T-helper 1 cell treated with Interleukin-12 subunit alpha and Interleukin-12 subunit beta and Interleukin-4 antibody, amounts not matched to agents 30 μg/mL and 1 μg/mL, for 36 hours (primary cell): ENCODE data around the gene SLC28A2.
"Not testable (repeated sequence)": the region's sequence is repeated elsewhere in the genome, so short reads cannot be mapped to it uniquely, and the experiment has no call there.

Experiments
- H3K27ac Mint-ChIP-seq: one replicate; pipeline ENCODE4 v1.8.0; 2021; ENCODE audit warnings: mild to moderate bottlenecking, mixed read lengths
- H3K27me3 Mint-ChIP-seq: one replicate; pipeline ENCODE4 v1.8.0; 2021; ENCODE audit warnings: low read depth, mixed read lengths
- H3K36me3 Mint-ChIP-seq: one replicate; pipeline ENCODE4 v1.8.0; 2021; ENCODE audit warnings: low read depth, mixed read lengths
- H3K4me1 Mint-ChIP-seq: one replicate; pipeline ENCODE4 v1.8.0; 2021; ENCODE audit warnings: low read depth, mixed read lengths
- H3K4me3 Mint-ChIP-seq: one replicate; pipeline ENCODE4 v1.8.0; 2021; ENCODE audit warnings: mild to moderate bottlenecking, moderate library complexity, mixed read lengths
- H3K9me3 Mint-ChIP-seq: one replicate; pipeline ENCODE4 v1.8.0; 2021; ENCODE audit warnings: mixed read lengths

SLC28A2 gene

GRCh38 chr15:45251888-45252287, at the start of gene SLC28A2:
Gene SLC28A2 (plus strand): TSS chr15:45252234. CDS start chr15:45253216, 982 bp downstream.
- peaks cover 3% of the 10 kb centered on the region for H3K9me3 Mint-ChIP-seq

GRCh38 chr15:45203182-45203581, 48.9 kb upstream of the SLC28A2 start:
- Mint-ChIP-seq H3K36me3 (no peaks in the 10 kb centered on the region), H3K27ac (no peak overlapping the region), H3K27me3 (peaks cover 15% of the 10 kb centered on the region), H3K9me3 (no peaks in the 10 kb centered on the region), H3K4me1 (peaks cover 15% of the 10 kb centered on the region), H3K4me3 (no peak overlapping the region)

More at GRCh38 chr15:45251888-45252287, at the start of gene SLC28A2:
- Mint-ChIP-seq H3K4me3 (no peak within 1 kb of the TSS), H3K4me1 (no peaks in the 10 kb centered on the region), H3K27ac (no peak within 1 kb of the TSS), H3K36me3 (no peaks in the 10 kb centered on the region), H3K27me3 (no peaks in the 10 kb centered on the region)

GRCh38 chr15:45205192-45205591, 46.8 kb upstream of the SLC28A2 start:
- Mint-ChIP-seq H3K9me3 (no peaks in the 10 kb centered on the region), H3K4me1 (peaks cover 6% of the 10 kb centered on the region), H3K36me3 (no peaks in the 10 kb centered on the region), H3K27me3 (peaks cover 15% of the 10 kb centered on the region), H3K27ac (no peak overlapping the region), H3K4me3 (no peak overlapping the region)

- Mint-ChIP-seq H3K27me3 (peaks cover 6% of the 10 kb centered on the region), H3K27ac (no peak overlapping the region), H3K4me1 (no peaks in the 10 kb centered on the region)
These were observed 39.5 kb upstream of the SLC28A2 start for GRCh38 chr15:45212493-45212892.

GRCh38 chr15:45221053-45221599, 30.9 kb upstream of the SLC28A2 start:
- no peak overlapping the region for H3K4me3 Mint-ChIP-seq
- no peaks in the 10 kb centered on the region for H3K9me3 Mint-ChIP-seq
- H3K36me3 Mint-ChIP-seq: no peaks in the 10 kb centered on the region
- peaks cover 35% of the 10 kb centered on the region for H3K27me3 Mint-ChIP-seq
- peaks cover 2% of the 10 kb centered on the region for H3K4me1 Mint-ChIP-seq
- H3K27ac Mint-ChIP-seq: no peak overlapping the region

More at GRCh38 chr15:45212493-45212892, 39.5 kb upstream of the SLC28A2 start:
- Mint-ChIP-seq H3K36me3 (no peaks in the 10 kb centered on the region), H3K9me3 (no peaks in the 10 kb centered on the region), H3K4me3 (no peak overlapping the region)

- H3K27me3 Mint-ChIP-seq: peaks cover 35% of the 10 kb centered on the region
- H3K36me3 Mint-ChIP-seq: no peaks in the 10 kb centered on the region
- H3K27ac Mint-ChIP-seq: no peak overlapping the region
- peaks cover 2% of the 10 kb centered on the region for H3K4me1 Mint-ChIP-seq
- no peaks in the 10 kb centered on the region for H3K9me3 Mint-ChIP-seq
- H3K4me3 Mint-ChIP-seq: no peak overlapping the region
These were observed 30.1 kb upstream of the SLC28A2 start for GRCh38 chr15:45221967-45222366.

GRCh38 chr15:45224621-45225217, 27.3 kb upstream of the SLC28A2 start:
- Mint-ChIP-seq H3K4me3 (no peak overlapping the region), H3K4me1 (no peaks in the 10 kb centered on the region), H3K27ac (no peak overlapping the region), H3K9me3 (no peaks in the 10 kb centered on the region), H3K27me3 (peaks cover 30% of the 10 kb centered on the region), H3K36me3 (no peaks in the 10 kb centered on the region)

- no peak overlapping the region for H3K27ac Mint-ChIP-seq
- peaks cover 26% of the 10 kb centered on the region for H3K27me3 Mint-ChIP-seq
- no peaks in the 10 kb centered on the region for H3K9me3 Mint-ChIP-seq
These were observed 26.3 kb upstream of the SLC28A2 start for GRCh38 chr15:45225506-45226273.

GRCh38 chr15:45228931-45229330, 23.1 kb upstream of the SLC28A2 start:
- no peaks in the 10 kb centered on the region for H3K9me3 Mint-ChIP-seq
- no peak overlapping the region for H3K4me3 Mint-ChIP-seq
- no peak overlapping the region for H3K27ac Mint-ChIP-seq
- H3K27me3 Mint-ChIP-seq: peaks cover 4% of the 10 kb centered on the region
- no peaks in the 10 kb centered on the region for H3K4me1 Mint-ChIP-seq
- no peaks in the 10 kb centered on the region for H3K36me3 Mint-ChIP-seq

More at GRCh38 chr15:45225506-45226273, 26.3 kb upstream of the SLC28A2 start:
- no peaks in the 10 kb centered on the region for H3K36me3 Mint-ChIP-seq
- no peak overlapping the region for H3K4me3 Mint-ChIP-seq
- H3K4me1 Mint-ChIP-seq: no peaks in the 10 kb centered on the region

GRCh38 chr15:45230245-45230965, 21.6 kb upstream of the SLC28A2 start:
- Mint-ChIP-seq H3K4me1 (no peaks in the 10 kb centered on the region), H3K4me3 (no peak overlapping the region), H3K27me3 (peaks cover 4% of the 10 kb centered on the region), H3K9me3 (peaks cover 12% of the 10 kb centered on the region), H3K36me3 (no peaks in the 10 kb centered on the region), H3K27ac (no peak overlapping the region)

- Mint-ChIP-seq H3K27ac (no peak overlapping the region), H3K4me3 (no peak overlapping the region), H3K9me3 (peaks cover 15% of the 10 kb centered on the region), H3K4me1 (no peaks in the 10 kb centered on the region), H3K27me3 (peaks cover 4% of the 10 kb centered on the region), H3K36me3 (no peaks in the 10 kb centered on the region)
These were observed 20.9 kb upstream of the SLC28A2 start for GRCh38 chr15:45231132-45231531.

- no peaks in the 10 kb centered on the region for H3K4me1 Mint-ChIP-seq
- H3K27ac Mint-ChIP-seq: no peak overlapping the region
- H3K27me3 Mint-ChIP-seq: peaks cover 4% of the 10 kb centered on the region
- H3K4me3 Mint-ChIP-seq: no peak overlapping the region
- peaks cover 18% of the 10 kb centered on the region for H3K9me3 Mint-ChIP-seq
- no peaks in the 10 kb centered on the region for H3K36me3 Mint-ChIP-seq
These were observed 20.0 kb upstream of the SLC28A2 start for GRCh38 chr15:45231864-45232562.

- H3K27me3 Mint-ChIP-seq: peaks cover 4% of the 10 kb centered on the region
- H3K4me3 Mint-ChIP-seq: no peak overlapping the region
- H3K27ac Mint-ChIP-seq: no peak overlapping the region
- H3K4me1 Mint-ChIP-seq: no peaks in the 10 kb centered on the region
- no peaks in the 10 kb centered on the region for H3K36me3 Mint-ChIP-seq
- peaks cover 33% of the 10 kb centered on the region for H3K9me3 Mint-ChIP-seq
These were observed 17.3 kb upstream of the SLC28A2 start for GRCh38 chr15:45234562-45235235.

GRCh38 chr15:45236806-45237205, 15.2 kb upstream of the SLC28A2 start:
- not testable (repeated sequence) for H3K27ac Mint-ChIP-seq, H3K4me3 Mint-ChIP-seq, H3K27me3 Mint-ChIP-seq, H3K36me3 Mint-ChIP-seq, H3K4me1 Mint-ChIP-seq
- H3K9me3 Mint-ChIP-seq: peaks cover 50% of the 10 kb centered on the region
